Measurements from ENCODE around the gene CPNE2.

GRCh38 chr16:57058291-57058861 lies 34.0 kb upstream of the CPNE2 start:
- TF ChIP-seq CTCF (IDR thresholded peaks at IDR 0.05): no peak
- no peak for TF ChIP-seq POLR2A (IDR thresholded peaks at IDR 0.05)
